ENCODE measurements around the gene TSPAN9. TPM values are rescaled to one million over a fixed set of nuclear protein-coding genes. Genes with fewer than 3 reads are reported as not detected.

Gene TSPAN9
- total RNA-seq, 4 donors from 2014 or later, result 13.7 to 35.4 (median 26.7) TPM

DNA sequence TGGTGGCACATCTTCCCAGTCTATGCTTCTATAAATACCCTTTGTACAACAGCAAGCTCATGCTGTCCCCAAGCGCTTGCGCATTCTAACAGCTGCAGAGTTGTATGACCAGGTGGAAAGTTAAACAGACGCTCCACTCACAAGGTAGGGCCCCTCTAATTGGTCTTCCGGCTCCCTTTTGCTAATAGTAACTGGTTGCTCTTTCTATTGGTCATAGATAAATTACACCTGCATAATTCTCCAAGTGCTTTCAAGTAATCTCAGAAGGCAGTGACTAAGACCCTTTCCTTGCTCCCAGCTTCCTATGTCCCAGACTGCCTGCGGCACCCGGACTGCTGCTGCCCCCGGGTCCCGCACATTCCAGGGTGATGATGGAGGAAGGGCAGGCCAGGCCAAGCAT is 6.1 kb upstream of the TSPAN9 start:
- H3K36me3 ChIP-seq, result no peaks in the 10 kb centered on the region
- intact Hi-C loops (cut with DNase I), result loop anchor here (5.0 kb wide), 1 partner anchor 131 kb away; no protein-coding TSS in a partner anchor
- DNase-seq (ENCODE audit: extremely low spot score), result no peak
- TF ChIP-seq CTCF (IDR thresholded peaks at IDR 0.05) (no peak), POLR2A (IDR thresholded peaks at IDR 0.05; ENCODE audit: low read depth) (no peak), POLR2AphosphoS5 (IDR thresholded peaks at IDR 0.05) (no peak), EP300 (IDR thresholded peaks at IDR 0.05) (no peak)
- H3K27ac ChIP-seq (replicated peaks in 1 of 4), result no peak overlapping the region
- H3K27me3 ChIP-seq, result no peaks in the 10 kb centered on the region
- H3K9me3 ChIP-seq, result no peaks in the 10 kb centered on the region
- 99% methylated on average over 8 of the region's 8 CpGs for WGBS
- H3K4me3 ChIP-seq, result no peak overlapping the region
- peaks cover 12 to 16% (median 15%) of the 10 kb centered on the region in 4 donors for H3K4me1 ChIP-seq

DNA sequence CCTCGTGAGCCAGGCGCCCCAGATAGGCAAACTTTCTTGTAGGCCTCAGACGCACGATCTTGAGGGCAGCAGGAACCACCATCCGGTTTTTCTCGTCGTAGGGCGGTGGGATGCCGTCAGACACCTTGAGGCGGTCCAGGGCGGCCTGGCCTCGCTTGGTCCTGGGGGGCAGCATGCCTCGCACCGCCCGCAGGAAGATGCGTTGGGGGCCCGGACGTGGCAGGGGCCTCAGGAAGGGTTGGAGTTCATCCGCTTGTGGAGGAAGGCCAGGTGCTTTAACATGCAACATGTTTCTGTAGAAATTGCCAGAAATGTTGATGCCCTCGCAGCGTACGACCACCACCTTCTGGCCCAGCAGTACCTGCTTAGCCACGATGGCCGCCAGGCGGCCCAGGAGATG is 5.5 kb upstream of the TSPAN9 start:
- no peak overlapping the region for H3K4me3 ChIP-seq
- H3K27me3 ChIP-seq, result no peaks in the 10 kb centered on the region
- no peak for DNase-seq (ENCODE audit: extremely low spot score)
- intact Hi-C loops (cut with DNase I), result loop anchor here (2.0 to 5.0 kb wide), 2 partner anchors 63 to 131 kb away; no protein-coding TSS in a partner anchor
- TF ChIP-seq POLR2A (IDR thresholded peaks at IDR 0.05; ENCODE audit: low read depth) (no peak), POLR2AphosphoS5 (IDR thresholded peaks at IDR 0.05) (no peak), EP300 (IDR thresholded peaks at IDR 0.05) (no peak), CTCF (IDR thresholded peaks at IDR 0.05) (no peak)
- no peaks in the 10 kb centered on the region for H3K36me3 ChIP-seq
- no peaks in the 10 kb centered on the region for H3K9me3 ChIP-seq
- H3K4me1 ChIP-seq, result peaks cover 18 to 22% (median 20%) of the 10 kb centered on the region in 4 donors
- no peak overlapping the region for H3K27ac ChIP-seq (replicated peaks in 1 of 4)
- 89% methylated on average over 15 of the region's 25 CpGs for WGBS

- Histone ChIP-seq H3K4me1 (peaks cover 27 to 34% (median 31%) of the 10 kb centered on the region in 4 donors), H3K9me3 (no peaks in the 10 kb centered on the region), H3K4me3 (no peak overlapping the region), H3K27me3 (no peaks in the 10 kb centered on the region), H3K27ac (replicated peaks in 1 of 4) (peak overlapping the region in 1 of 4 donors; percentile 43), H3K36me3 (no peaks in the 10 kb centered on the region)
- peak; percentile 95 for DNase-seq (ENCODE audit: extremely low spot score)
- WGBS, result 12% methylated on average over 13 of the region's 13 CpGs
- intact Hi-C loops (cut with DNase I), result loop anchor here (2.0 to 5.0 kb wide), 3 partner anchors 61 to 201 kb away; no protein-coding TSS in a partner anchor
- peak in 1 of 2 donors; percentile 51 for TF ChIP-seq POLR2AphosphoS5 (IDR thresholded peaks at IDR 0.05)
- TF ChIP-seq CTCF (IDR thresholded peaks at IDR 0.05), result peak; percentile 95 to 99 (median 96)
- no peak for TF ChIP-seq POLR2A (IDR thresholded peaks at IDR 0.05; ENCODE audit: low read depth)
- no peak for TF ChIP-seq EP300 (IDR thresholded peaks at IDR 0.05)
These were observed 3.5 kb upstream of the TSPAN9 start for GRCh38 chr12:3073438-3074250.

GRCh38 chr12:3075315-3075714 is 1.9 kb upstream of the TSPAN9 start:
- 100% methylated on average over 6 of the region's 6 CpGs for WGBS
- intact Hi-C loops (cut with DNase I), result loop anchor here (2.0 kb wide), 1 partner anchor 199 kb away; no protein-coding TSS in a partner anchor

More at GRCh38 chr12:3075315-3075714, 1.9 kb upstream of the TSPAN9 start:
- DNase-seq (ENCODE audit: extremely low spot score), result no peak
- Histone ChIP-seq H3K27me3 (no peaks in the 10 kb centered on the region), H3K36me3 (no peaks in the 10 kb centered on the region), H3K9me3 (no peaks in the 10 kb centered on the region), H3K4me1 (peaks cover 36 to 39% (median 38%) of the 10 kb centered on the region in 4 donors), H3K4me3 (no peak overlapping the region), H3K27ac (replicated peaks in 1 of 4) (no peak overlapping the region)
- TF ChIP-seq CTCF (IDR thresholded peaks at IDR 0.05), result no peak
- TF ChIP-seq POLR2AphosphoS5 (IDR thresholded peaks at IDR 0.05), result no peak
- no peak for TF ChIP-seq EP300 (IDR thresholded peaks at IDR 0.05)
- no peak for TF ChIP-seq POLR2A (IDR thresholded peaks at IDR 0.05; ENCODE audit: low read depth)
